IPS-20b (cell line): ENCODE results near the gene THRAP3.

Experiments used
- H3K27ac ChIP-seq: one replicate; pipeline ENCODE4 v1.5.1; 2013; ENCODE audit warnings: low read length
- H3K27me3 ChIP-seq: 2 replicates; pipeline ENCODE4 v1.6.1; 2013; ENCODE audit warnings: mild to moderate bottlenecking, low read length, inconsistent platforms; ENCODE audit not compliant: insufficient read depth
- H3K36me3 ChIP-seq: 2 replicates; pipeline ENCODE4 v1.6.1; 2013; ENCODE audit warnings: low read depth, mild to moderate bottlenecking, inconsistent platforms, low read length, moderate library complexity; ENCODE audit not compliant: insufficient read depth
- H3K4me1 ChIP-seq: 2 replicates; pipeline ENCODE4 v1.6.1; 2013; ENCODE audit warnings: mild to moderate bottlenecking, control low read depth, inconsistent platforms, low read length, moderate library complexity; ENCODE audit not compliant: insufficient read depth
- H3K4me3 ChIP-seq: 2 replicates; pipeline ENCODE4 v1.5.1; 2013; ENCODE audit warnings: mild to moderate bottlenecking, low read length, inconsistent platforms
- H3K9ac ChIP-seq: 2 replicates; pipeline ENCODE4 v1.6.1; 2013; ENCODE audit warnings: low read depth, mild to moderate bottlenecking, inconsistent platforms, low read length, moderate library complexity
- H3K9me3 ChIP-seq: 2 replicates; pipeline ENCODE4 v1.6.1; 2013; ENCODE audit warnings: mild to moderate bottlenecking, low read depth, low read length, inconsistent platforms; ENCODE audit not compliant: insufficient read depth

The THRAP3 gene

DNA sequence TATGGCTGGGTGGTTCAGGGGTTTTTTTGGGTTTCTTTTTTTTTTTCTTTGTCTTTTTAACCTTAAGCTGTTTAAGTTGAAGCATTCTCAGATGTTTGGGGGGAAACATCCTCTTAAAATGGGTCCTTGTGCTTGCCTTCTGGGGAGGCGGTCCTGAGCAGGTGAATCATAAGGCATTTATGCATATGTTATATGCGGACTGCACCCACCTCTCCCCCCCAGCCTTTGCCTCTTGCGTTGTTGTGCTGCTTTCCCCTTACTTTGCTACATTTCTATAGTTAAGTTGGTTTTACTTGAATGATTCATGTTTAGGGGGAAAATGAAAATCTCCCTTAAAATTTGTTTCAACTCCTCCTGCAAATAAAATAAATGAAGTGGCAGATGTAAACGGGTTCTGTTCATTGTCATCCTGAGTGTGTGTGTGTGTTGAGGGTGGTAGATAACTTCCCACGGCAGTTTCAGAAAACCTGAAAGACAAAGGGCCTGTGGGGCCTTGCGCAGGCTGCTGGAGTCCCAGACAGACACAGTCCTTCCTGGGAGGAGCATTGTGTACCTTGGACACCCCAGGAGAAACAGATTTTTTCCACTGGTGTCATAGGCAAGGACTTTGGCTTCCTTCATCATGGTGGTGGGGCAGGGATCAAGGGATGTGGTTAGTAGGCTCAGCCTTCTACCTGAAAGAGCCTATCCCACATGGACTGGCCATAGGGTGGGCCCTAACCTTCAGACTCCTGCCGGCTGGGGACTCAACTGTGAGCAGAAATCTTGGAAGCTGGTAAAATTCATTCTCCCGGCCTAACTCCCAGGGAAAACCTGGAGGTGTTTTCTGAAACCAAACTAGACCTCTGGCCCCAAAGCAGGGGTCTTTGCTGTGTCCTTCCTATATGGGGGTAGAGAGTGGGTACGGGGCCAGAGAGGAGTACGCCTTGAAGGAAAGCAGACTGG lies 81.0 kb downstream of the THRAP3 start:
- Histone ChIP-seq H3K36me3 (peaks cover 61% of the 10 kb centered on the region), H3K27me3 (no peaks in the 10 kb centered on the region; the same call in 1 of the 2 replicates), H3K9ac (peak overlapping the region; percentile 68; the same call in 1 of the 2 replicates), H3K4me1 (peaks cover 4% of the 10 kb centered on the region; the same call in 1 of the 2 replicates), H3K9me3 (no peaks in the 10 kb centered on the region), H3K27ac (no peak overlapping the region), H3K4me3 (peak overlapping the region; percentile 91; the same call in 1 of the 2 replicates)

DNA sequence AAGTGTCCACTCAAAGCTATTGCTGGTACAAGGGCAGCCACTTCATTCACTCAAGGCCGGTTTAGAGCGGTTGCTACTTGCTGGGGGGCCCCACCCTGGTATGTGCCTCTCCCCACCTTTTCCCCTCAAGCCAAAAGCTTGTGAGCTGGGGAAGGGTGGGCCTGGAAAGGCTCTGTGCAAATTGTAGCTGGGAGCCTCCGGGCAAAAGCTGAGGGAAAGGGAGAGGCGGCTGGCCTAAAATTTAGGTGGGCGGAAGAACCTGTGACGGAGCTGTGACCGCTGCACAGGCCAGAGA lies 81.6 kb downstream of the THRAP3 start:
- peaks cover 55% of the 10 kb centered on the region for H3K36me3 ChIP-seq
- peak overlapping the region; percentile 68; the same call in 1 of the 2 replicates for H3K9ac ChIP-seq
- no peak overlapping the region for H3K27ac ChIP-seq

DNA sequence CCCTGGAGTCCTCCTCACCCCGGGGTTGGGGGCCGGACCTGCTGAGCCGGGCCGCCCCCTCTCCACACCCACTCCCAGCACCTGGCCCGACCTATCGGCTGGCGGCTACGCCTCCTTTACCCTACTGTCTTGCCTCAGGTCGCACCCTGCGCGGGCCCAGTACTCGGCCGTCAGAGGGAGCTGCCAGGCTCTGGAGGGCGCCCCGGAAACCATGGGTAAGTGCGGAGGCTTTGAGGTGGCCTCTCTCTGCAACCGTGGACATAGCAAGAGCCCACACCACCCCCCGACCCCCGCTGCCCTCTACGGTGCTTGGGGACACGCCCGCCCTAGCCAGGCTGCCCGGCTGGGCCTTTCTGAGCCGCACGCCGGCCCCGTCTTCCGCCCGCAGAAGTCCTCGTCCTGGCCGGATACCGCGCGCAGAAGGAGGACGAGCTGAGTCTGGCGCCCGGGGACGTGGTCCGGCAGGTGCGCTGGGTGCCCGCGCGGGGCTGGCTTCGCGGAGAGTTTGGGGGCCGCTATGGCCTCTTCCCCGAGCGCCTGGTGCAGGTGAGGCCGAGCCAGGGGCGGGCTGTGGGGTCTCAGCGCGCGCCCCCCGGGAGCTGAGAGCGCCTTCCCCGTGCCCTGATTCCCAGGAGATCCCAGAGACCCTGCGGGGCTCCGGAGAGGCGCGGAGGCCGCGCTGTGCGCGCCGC lies 82.1 kb downstream of the THRAP3 start, which contains the start of gene SH3D21:
Gene SH3D21 (plus strand): TSS at position 159 of the 692 bp plus-strand sequence. CDS start 53 bp downstream, at position 212.
- Histone ChIP-seq H3K27me3 (no peaks in the 10 kb centered on the region; the same call in 1 of the 2 replicates), H3K27ac (no peak within 1 kb of the TSS), H3K4me1 (peaks cover 4% of the 10 kb centered on the region; the same call in 1 of the 2 replicates), H3K4me3 (peak within 1 kb of the TSS; percentile 91), H3K36me3 (peaks cover 50% of the 10 kb centered on the region), H3K9me3 (no peaks in the 10 kb centered on the region), H3K9ac (peak within 1 kb of the TSS; percentile 72)

More for the DNA sequence above, 81.6 kb downstream of the THRAP3 start:
- Histone ChIP-seq H3K27me3 (no peaks in the 10 kb centered on the region; the same call in 1 of the 2 replicates), H3K9me3 (no peaks in the 10 kb centered on the region), H3K4me1 (peaks cover 4% of the 10 kb centered on the region; the same call in 1 of the 2 replicates), H3K4me3 (peak overlapping the region; percentile 91; the same call in 1 of the 2 replicates)

DNA sequence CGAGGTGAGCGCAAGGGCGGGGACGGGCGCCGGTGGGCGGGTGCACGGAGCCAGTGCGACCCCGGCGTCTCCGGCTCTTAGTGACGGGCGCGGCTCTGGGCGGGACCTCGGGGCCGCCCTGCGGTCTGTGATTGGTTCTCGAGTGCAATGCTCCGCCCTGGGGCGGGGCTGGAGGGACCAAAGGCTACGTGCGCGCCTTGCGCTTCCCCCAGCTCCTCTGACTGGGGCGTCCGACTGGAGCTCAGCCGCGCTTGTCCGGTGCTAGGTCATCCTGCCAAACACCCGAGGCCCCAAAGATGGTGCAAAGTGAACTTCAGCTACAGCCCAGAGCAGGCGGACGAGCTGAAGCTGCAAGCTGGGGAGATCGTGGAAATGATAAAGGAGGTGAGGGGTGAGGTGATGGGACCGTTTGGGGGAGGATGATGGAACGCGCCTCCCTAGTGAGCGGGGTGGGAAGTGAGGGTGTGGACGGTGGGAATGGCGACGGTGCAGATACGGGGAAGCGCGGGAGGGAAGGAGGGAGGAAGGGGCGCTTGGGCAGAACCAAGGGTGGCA lies 82.7 kb downstream of the THRAP3 start:
- H3K9ac ChIP-seq = peak overlapping the region; percentile 72; the same call in 1 of the 2 replicates

DNA sequence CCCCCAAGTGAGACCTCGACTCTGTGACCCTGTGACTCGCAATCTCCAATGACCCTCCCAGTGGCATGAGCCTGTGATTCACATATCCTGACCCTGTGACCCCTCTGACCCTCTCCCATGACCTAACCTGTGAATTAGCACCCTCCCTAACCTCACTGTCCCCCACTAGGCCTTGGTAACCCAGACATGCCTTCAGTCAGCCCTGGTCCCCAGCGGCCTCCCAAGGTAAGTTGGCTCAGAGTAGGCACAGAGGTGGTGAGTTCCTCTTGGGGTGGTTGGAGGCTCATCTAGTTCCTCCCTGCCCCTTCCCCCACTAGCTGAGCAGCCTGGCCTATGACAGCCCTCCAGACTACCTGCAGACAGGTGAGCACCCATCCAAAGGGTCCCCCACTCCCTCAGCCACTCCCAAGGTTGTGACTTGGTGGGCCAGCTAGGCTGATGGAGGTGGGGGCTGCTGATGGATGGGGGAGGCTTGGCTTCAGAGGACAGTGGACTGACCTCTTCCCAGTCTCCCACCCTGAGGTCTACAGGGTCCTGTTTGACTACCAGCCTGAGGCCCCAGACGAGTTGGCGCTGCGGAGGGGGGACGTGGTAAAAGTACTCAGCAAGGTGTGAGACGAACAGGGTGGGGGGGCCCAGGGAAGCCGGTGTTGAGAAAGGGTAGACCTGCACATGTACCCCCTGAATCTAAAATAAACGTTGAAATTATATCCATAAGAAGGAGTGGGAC lies 83.5 kb downstream of the THRAP3 start:
- no peaks in the 10 kb centered on the region for H3K9me3 ChIP-seq
- peaks cover 44% of the 10 kb centered on the region for H3K36me3 ChIP-seq
- H3K27me3 ChIP-seq = no peaks in the 10 kb centered on the region; the same call in 1 of the 2 replicates
- H3K4me3 ChIP-seq = peak overlapping the region; percentile 91
- peak overlapping the region; percentile 72; the same call in 1 of the 2 replicates for H3K9ac ChIP-seq
- no peak overlapping the region for H3K27ac ChIP-seq
- H3K4me1 ChIP-seq = peaks cover 4% of the 10 kb centered on the region; the same call in 1 of the 2 replicates

More for the DNA sequence above, 82.7 kb downstream of the THRAP3 start:
- no peaks in the 10 kb centered on the region for H3K9me3 ChIP-seq
- peaks cover 4% of the 10 kb centered on the region; the same call in 1 of the 2 replicates for H3K4me1 ChIP-seq
- peaks cover 47% of the 10 kb centered on the region for H3K36me3 ChIP-seq
- H3K4me3 ChIP-seq = peak overlapping the region; percentile 91
- H3K27me3 ChIP-seq = no peaks in the 10 kb centered on the region; the same call in 1 of the 2 replicates
- H3K27ac ChIP-seq = no peak overlapping the region

DNA sequence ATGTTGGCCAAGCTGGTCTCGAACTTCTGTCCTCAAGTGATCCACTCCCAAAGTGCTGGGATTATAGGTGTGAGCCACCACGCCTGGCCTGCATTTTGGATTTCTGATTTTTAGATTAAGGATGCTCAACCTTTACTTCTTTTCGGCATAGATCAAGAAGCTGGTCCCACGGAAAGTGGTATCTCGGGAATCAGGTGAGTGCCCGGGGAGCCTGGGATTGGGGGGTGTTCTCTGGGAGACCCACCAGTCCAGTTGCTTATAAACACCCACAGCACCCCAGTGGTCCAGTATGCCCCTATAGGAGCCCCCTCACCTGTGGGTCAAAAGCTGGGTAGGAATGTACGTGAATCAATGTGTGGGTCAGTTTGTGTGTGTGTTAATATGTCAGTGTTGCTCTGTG lies 85.2 kb downstream of the THRAP3 start:
- no peak overlapping the region for H3K27ac ChIP-seq
- H3K4me3 ChIP-seq = no peak overlapping the region
- H3K9ac ChIP-seq = no peak overlapping the region
- peaks cover 4% of the 10 kb centered on the region; the same call in 1 of the 2 replicates for H3K4me1 ChIP-seq
- no peaks in the 10 kb centered on the region for H3K9me3 ChIP-seq
- no peaks in the 10 kb centered on the region; the same call in 1 of the 2 replicates for H3K27me3 ChIP-seq
- H3K36me3 ChIP-seq = peaks cover 27% of the 10 kb centered on the region; the same call in 1 of the 2 replicates

DNA sequence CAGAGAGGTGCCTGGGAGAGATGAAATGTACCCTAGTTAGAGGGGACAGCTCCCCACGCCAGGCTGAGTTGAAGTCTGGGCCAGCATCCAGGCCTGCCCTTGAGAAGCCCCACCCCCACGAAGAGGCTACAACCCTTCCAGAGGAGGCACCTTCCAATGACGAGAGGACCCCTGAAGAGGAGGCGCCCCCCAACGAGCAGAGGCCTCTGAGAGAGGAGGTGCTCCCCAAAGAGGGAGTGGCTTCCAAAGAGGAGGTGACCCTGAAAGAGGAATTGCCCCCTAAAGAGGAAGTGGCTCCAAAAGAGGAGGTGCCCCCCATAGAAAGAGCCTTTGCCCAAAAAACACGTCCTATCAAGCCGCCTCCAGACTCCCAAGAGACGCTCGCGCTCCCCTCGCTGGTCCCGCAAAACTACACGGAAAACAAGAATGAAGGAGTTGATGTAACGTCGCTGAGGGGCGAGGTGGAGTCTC lies 96.1 kb downstream of the THRAP3 start:
- no peaks in the 10 kb centered on the region for H3K9me3 ChIP-seq
- H3K36me3 ChIP-seq = no peaks in the 10 kb centered on the region
- no peak overlapping the region for H3K27ac ChIP-seq
- H3K4me1 ChIP-seq = peaks cover 12% of the 10 kb centered on the region
- H3K4me3 ChIP-seq = peak overlapping the region; percentile 74
- peaks cover 55% of the 10 kb centered on the region for H3K27me3 ChIP-seq
- peak overlapping the region; percentile 64; the same call in 1 of the 2 replicates for H3K9ac ChIP-seq

DNA sequence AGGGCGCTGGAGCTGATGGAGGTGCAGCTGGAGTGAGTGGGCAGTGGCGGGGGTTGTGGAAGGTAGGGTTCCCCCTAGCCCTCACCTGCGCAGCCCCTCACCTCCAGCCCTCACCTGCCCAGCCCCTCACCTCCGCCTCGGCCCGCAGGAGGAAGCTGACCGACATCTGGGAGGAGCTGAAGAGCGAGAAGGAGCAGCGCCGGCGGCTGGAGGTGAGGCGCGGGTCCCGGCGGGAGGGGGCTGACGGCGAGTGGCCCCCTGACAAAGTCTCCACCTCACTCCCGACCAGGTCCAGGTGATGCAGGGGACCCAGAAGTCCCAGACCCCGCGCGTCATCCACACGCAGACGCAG lies 96.5 kb downstream of the THRAP3 start:
- Histone ChIP-seq H3K4me3 (peak overlapping the region; percentile 74), H3K4me1 (peaks cover 12% of the 10 kb centered on the region), H3K27me3 (peaks cover 55% of the 10 kb centered on the region), H3K9me3 (no peaks in the 10 kb centered on the region), H3K27ac (no peak overlapping the region), H3K9ac (peak overlapping the region; percentile 64; the same call in 1 of the 2 replicates), H3K36me3 (no peaks in the 10 kb centered on the region)

DNA sequence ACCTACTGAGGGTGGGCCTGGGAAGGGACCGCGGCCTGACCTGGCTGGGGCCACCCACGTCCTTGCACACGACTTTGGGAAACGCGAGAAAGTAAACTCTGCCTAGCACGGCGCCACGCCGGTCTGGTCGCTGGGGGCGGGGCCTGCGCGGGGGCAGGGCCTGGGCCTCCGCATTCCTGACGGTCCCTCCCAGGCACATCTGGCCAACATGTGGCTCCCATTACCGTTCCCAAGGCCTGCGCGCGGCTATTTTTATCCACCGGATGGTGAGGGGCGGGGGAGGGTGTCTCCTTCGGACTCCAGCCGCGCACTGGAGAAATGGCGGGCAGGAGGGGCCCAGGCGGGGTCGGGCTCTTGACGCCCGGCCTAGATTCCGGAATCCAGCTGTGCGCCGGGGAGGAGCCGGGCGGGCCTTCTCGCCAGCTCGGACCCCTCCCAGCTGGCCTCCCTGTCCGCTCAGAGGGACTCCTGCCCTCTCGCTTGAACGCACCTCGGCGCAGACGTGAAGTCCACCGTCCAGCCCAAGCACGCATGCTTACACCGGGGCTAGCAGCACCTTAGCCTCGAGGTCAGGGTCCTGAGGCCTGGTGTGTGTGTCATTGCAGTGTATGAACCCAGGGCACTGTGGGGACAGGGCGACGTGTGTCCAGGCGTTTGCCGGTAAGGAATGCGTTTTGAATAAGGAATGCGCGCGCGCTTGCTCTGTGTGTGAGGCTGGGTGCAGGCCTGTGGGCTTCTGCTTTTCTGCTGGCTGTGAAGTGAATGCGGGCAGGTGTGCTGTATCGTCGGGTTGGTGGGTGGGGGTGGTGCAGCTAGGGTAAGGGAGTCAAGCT lies 97.1 kb downstream of the THRAP3 start:
- Histone ChIP-seq H3K9me3 (no peaks in the 10 kb centered on the region), H3K27me3 (peaks cover 55% of the 10 kb centered on the region), H3K9ac (peak overlapping the region; percentile 64; the same call in 1 of the 2 replicates), H3K4me1 (peaks cover 12% of the 10 kb centered on the region), H3K4me3 (peak overlapping the region; percentile 74), H3K27ac (no peak overlapping the region), H3K36me3 (no peaks in the 10 kb centered on the region)
